ENCODE results near the gene ARPC1B.
"Not testable (repeated sequence)": the region's sequence is repeated elsewhere in the genome, so short reads cannot be mapped to it uniquely, and the experiment has no call there.

The ARPC1B gene

GRCh38 chr7:99429756-99430155, 55.2 kb downstream of the ARPC1B start:
- H3K4me1 ChIP-seq: no peaks in the 10 kb centered on the region
- TF ChIP-seq, protein P1, sequence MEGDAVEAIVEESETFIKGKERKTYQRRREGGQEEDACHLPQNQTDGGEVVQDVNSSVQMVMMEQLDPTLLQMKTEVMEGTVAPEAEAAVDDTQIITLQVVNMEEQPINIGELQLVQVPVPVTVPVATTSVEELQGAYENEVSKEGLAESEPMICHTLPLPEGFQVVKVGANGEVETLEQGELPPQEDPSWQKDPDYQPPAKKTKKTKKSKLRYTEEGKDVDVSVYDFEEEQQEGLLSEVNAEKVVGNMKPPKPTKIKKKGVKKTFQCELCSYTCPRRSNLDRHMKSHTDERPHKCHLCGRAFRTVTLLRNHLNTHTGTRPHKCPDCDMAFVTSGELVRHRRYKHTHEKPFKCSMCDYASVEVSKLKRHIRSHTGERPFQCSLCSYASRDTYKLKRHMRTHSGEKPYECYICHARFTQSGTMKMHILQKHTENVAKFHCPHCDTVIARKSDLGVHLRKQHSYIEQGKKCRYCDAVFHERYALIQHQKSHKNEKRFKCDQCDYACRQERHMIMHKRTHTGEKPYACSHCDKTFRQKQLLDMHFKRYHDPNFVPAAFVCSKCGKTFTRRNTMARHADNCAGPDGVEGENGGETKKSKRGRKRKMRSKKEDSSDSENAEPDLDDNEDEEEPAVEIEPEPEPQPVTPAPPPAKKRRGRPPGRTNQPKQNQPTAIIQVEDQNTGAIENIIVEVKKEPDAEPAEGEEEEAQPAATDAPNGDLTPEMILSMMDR (IDR thresholded peaks at IDR 0.05): no peak
- peaks cover 39 to 95% (median 60%) of the 10 kb centered on the region in 3 donors for H3K36me3 ChIP-seq
- H3K27me3 ChIP-seq: no peaks in the 10 kb centered on the region
- no peaks in the 10 kb centered on the region for H3K9me3 ChIP-seq
- H3K27ac ChIP-seq: no peak overlapping the region
- no peak for DNase-seq
- intact Hi-C loops (cut with DNase I; ENCODE audit: low total_unique reads): no loop called here
- H3K4me3 ChIP-seq: no peak overlapping the region

DNA sequence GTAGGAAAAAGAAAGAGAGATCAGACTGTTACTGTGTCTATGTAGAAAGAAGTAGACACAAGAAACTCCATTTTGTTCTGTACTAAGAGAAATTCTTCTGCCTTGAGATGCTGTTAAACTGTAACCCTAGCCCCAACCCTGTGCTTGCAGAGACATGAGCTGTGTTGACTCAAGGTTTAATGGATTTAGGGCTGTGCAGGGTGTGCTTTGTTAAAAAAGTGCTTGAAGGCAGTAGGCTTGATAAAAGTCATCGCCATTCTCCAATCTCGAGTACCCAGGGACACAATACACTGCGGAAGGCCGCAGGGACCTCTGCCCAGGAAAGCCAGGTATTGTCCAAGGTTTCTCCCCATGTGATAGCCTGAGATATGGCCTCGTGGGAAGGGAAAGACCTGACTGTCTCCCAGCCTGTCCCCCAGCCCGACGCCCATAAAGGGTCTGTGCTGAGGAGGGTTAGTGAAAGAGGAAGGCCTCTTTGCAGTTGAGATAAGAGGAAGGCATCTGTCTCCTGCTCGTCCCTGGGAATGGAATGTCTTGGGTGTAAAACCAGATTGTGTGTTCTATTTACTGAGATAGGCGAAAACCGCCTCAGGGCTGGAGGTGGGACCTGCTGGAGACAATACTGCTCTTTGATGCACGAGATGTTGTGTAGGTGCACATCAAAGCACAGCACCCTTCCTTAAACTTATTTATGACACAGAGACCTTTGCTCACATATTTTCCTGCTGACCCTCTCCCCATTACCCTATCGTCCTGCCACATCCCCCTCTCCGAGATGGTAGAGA, 57.4 kb downstream of the ARPC1B start:
- peaks cover 33 to 83% (median 58%) of the 10 kb centered on the region in 3 donors for H3K36me3 ChIP-seq
- H3K27ac ChIP-seq; intact Hi-C loops (cut with DNase I; ENCODE audit: low total_unique reads): not testable (repeated sequence)

DNA sequence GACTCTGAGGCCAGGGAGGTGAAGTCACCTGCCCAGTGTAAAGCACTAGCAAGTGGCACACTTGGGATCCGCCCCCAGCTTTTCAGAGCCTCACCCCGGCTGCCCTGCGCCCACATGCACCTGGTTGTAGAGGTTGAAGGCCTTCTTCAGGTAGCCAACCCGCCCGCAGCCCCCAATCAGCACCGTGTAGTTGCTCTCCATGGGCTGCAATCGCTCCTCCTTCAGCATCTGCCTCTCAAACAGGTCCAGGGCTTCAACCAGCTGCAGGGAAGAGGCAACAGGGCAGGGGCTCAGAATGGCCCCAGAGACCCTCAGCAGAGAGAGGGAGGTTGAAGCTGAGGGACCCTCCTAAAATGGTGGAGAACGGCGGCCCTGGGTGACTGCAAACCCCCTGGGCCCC, 58.6 kb downstream of the ARPC1B start:
- TF ChIP-seq, protein P1 (IDR thresholded peaks at IDR 0.05): no peak
- DNase-seq: no peak
- intact Hi-C loops (cut with DNase I; ENCODE audit: low total_unique reads): no loop called here
- Histone ChIP-seq H3K27me3 (no peaks in the 10 kb centered on the region), H3K36me3 (peaks cover 33 to 74% (median 58%) of the 10 kb centered on the region in 3 donors), H3K27ac (no peak overlapping the region), H3K9me3 (no peaks in the 10 kb centered on the region), H3K4me1 (peaks cover 0 to 11% (median 8%) of the 10 kb centered on the region in 4 donors), H3K4me3 (no peak overlapping the region)

More for the DNA sequence above, 57.4 kb downstream of the ARPC1B start:
- H3K4me3 ChIP-seq, H3K9me3 ChIP-seq, H3K4me1 ChIP-seq, DNase-seq, H3K27me3 ChIP-seq: not testable (repeated sequence)

DNA sequence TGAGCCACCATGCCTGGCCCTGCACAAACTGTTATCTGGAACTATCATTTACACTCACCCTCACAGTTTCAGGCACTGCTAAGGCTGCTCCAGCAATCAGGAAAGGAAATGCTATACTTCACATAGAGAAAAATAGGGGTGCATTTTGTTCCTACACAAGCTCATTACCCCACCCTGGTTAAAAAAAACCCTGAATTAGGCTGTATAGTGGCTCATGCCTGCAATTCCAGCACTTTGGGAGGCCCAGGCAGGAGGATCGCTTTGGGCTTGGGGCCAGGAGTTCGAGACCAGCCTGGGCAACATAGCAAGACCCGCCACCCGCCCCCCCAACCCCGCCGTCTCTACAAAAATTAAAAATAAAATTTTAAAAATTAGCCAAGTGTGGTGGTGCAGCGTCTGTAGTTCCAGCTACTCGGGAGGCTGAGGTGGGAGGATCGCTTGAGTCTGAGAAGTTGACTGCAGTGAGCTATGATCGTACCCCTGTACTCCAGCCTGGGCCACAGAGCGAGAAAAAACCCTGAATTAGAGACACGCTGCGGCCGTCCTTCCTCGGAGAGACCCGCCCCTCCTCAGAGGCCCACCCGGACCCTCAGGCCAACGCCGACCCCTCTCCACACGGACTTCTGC, 63.5 kb downstream of the ARPC1B start:
- DNase-seq: no peak
- peak overlapping the region; percentile 86 to 99 for H3K4me3 ChIP-seq
- TF ChIP-seq, protein P1 (IDR thresholded peaks at IDR 0.05): no peak
- no peaks in the 10 kb centered on the region for H3K9me3 ChIP-seq
- H3K36me3 ChIP-seq: peaks cover 16 to 29% (median 22%) of the 10 kb centered on the region in 3 donors
- no peaks in the 10 kb centered on the region for H3K27me3 ChIP-seq
- H3K4me1 ChIP-seq: peaks cover 0 to 44% (median 35%) of the 10 kb centered on the region in 4 donors
- intact Hi-C loops (cut with DNase I; ENCODE audit: low total_unique reads): no loop called here
- peak overlapping the region; percentile 88 to 89 for H3K27ac ChIP-seq

- Histone ChIP-seq H3K27me3 (no peaks in the 10 kb centered on the region), H3K27ac (peak within 1 kb of the TSS; percentile 88 to 89), H3K4me1 (peaks cover 0 to 44% (median 35%) of the 10 kb centered on the region in 4 donors), H3K9me3 (no peaks in the 10 kb centered on the region), H3K36me3 (peaks cover 10 to 29% (median 15%) of the 10 kb centered on the region in 3 donors), H3K4me3 (peak within 1 kb of the TSS; percentile 86 to 99)
- intact Hi-C loops (cut with DNase I; ENCODE audit: low total_unique reads): no loop called here
- peak; percentile 94 to 97 for DNase-seq
- TF ChIP-seq, protein P1 (IDR thresholded peaks at IDR 0.05): no peak
These were observed 64.3 kb downstream of the ARPC1B start, which contains the start of the genes CPSF4 and PTCD1 for GRCh38 chr7:99438573-99439480. TSS of gene CPSF4 (plus strand) at chr7:99438943. CDS start at chr7:99439083, 140 bp downstream. TSS of gene PTCD1 (minus strand) at chr7:99438798. CDS start at chr7:99435242, 3,556 bp downstream.
